HG03575 (cell line): ENCODE measurements around the gene NIBAN1.
"Not testable (repeated sequence)": the region's sequence is repeated elsewhere in the genome, so short reads cannot be mapped to it uniquely, and the experiment has no call there.

Source experiments
- ATAC-seq: cut with Tn5 transposase; IDR thresholded peaks from one replicate; pipeline ENCODE4 v1.9.1; 2021; ENCODE audit not compliant: unreplicated experiment, insufficient number of reproducible peaks, low FRiP score; ENCODE audit errors: extremely low read depth

NIBAN1 gene

GRCh38 chr1:184974837-184975115 is 468 bp upstream of the NIBAN1 start:
- ATAC-seq: no peak

DNA sequence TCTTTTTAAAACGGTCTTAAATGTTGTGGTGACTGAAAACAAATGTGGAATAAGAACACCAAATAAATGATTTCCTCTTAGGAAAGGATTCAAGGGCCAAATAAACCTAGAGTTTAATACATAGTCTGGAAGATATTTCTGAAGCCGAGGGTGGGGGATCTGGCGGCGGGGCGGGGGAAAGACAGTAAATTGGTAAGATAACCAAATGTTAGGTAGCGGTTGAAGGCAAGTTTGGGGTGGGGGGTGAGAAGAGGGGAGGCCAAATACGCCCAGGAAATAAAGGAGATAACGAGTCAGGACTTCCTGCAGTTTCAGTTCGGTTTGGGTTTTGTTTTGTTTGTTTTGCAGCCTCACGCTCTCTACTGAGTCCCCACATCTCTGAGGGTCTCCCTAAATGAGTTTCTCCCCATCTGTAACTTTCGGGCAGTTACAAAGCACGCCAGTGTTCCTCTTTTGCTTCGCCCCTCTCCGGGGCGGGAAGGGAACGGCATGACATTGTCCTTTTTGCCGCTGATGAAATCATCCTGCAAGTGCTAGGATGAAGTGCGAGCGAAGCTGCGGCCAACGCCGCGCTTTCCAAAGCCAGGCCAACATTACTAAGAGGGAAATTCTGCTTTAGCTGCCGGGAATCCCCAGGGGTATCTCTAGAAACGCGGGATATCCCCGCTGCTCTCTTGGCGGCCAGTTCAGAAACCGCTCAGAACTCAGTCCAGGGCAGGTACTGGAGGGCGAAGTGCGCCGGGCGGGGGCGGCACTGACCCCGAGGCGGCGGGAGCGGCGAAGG is 844 bp downstream of the NIBAN1 start:
- no peak for ATAC-seq

- no peak for ATAC-seq
Measured at GRCh38 chr1:184972315-184973055, 1.8 kb downstream of the NIBAN1 start.

DNA sequence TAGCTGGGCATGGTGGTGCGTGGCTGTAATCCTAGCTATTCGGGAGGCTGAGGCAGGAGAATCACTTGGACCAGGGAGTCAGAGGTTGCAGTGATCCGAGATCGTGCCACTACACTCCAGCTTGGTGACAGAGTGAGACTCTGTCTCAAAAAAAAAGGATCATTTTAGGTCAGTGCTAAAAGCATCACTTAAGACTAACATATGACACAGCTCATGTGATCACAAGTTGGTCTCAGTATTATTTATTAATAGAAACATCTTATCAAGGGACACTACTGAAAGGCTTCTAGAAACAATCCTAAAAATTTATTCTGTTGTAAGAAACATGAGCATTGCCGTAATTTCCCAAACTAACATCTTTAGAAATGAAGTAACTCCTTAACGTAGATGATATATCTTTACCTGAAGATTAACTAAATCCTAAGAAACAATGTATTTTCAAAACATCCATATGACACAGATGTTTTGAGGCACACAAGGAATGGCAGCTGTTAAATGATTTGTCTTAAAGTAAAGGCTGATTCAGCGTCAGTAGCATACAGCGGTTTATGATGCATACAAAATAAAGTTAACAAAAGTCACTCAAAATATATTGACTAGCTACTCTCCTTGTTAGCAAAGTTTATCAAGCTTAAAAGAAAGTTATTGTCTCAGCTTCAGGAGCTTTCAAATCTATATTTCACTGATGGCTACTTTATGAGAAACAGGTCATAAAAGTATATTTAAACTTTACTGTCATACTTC is 2.6 kb downstream of the NIBAN1 start:
- no peak for ATAC-seq

DNA sequence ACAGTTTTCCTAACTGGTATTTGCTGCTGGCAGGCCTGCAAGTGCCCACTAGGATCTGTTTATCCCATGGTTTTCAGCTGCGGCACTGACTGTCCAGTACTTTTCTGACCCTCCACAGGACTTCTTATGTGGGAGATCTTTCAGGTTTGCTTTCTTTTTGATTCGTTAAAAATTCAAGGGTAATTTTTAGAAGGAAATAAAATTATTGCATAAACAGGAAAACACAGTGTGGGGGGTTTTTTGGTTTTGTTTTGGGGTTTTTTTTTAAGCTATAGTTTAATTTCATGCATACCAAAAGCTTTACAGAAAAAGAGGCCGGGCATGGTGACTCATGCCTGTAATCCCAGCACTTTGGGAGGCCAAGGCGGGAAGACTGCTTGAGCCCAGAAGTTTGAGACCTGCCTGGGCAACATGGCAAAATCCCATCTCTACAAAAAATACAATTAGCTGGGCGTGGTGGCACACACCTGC is 3.6 kb downstream of the NIBAN1 start:
- ATAC-seq: no peak

DNA sequence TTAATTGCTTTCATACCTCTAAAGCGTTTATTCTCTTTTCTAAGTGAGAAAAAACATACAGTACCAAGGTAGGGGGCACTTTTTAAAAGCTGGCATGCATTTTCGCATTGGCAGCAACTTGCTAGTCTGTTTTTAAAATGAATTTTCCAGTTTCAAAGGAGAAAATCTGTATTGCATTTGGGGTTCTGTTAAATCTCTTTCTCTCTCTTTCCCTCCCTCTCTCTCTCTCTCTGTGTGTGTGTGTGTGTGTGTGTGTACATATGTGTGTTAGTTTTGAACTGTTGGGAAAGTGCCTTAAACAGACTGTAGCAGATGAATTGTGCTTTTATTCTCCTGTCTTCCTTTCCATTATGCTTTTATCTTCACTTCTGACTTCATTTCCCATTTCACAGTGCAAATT is 7.3 kb downstream of the NIBAN1 start:
- no peak for ATAC-seq

DNA sequence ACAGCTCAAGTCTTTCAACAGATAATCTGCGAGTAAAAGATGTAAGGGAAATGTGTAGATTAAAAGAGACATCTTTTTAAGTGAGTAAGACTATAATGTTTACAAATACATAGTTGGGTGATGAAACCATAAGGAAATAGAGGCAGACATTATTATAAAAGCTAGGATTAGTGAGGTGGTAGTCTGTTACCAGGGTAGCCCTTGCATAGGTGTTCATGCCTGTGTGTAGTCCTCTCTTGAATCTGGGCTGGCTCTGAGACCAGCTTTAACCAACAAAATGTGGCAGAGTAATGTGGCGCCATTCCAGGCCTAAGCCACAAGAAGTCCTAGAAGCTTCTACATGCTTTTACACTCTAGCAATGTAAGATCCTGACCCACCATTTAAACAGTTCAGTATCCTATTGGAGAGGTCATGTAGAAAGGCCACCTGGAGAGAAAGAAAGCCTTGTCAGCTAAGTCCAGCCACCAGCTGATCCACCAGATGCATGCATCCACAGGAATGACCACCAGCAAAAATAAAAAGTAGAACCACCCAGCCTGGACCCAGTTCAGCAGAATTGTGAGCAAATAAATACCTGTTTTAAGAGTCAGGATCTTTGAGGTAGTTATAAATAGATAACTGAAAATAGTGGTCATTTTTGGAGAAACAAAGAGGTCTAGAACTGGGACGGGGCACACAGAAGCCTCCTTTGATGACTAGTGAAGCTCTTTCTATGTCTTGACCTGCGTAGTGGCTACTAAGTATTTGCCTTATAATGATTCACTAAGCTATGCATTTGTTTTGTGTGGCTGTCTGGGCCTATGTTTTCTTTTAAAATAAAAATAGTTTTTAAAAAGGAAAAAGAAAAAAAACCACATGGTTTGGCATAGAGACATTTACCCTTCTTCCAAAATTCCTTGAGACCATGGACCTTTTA is 8.1 kb downstream of the NIBAN1 start:
- ATAC-seq: no peak

- no peak for ATAC-seq
Measured at GRCh38 chr1:184965439-184965838, 8.9 kb downstream of the NIBAN1 start.

- ATAC-seq: no peak
Measured at GRCh38 chr1:184959626-184960025, 14.7 kb downstream of the NIBAN1 start.

GRCh38 chr1:184958554-184959353 is 15.6 kb downstream of the NIBAN1 start:
- no peak for ATAC-seq

GRCh38 chr1:184957901-184958300 is 16.4 kb downstream of the NIBAN1 start:
- ATAC-seq: not testable (repeated sequence)

- ATAC-seq: no peak
Measured at GRCh38 chr1:184956999-184957700, 17.2 kb downstream of the NIBAN1 start.

DNA sequence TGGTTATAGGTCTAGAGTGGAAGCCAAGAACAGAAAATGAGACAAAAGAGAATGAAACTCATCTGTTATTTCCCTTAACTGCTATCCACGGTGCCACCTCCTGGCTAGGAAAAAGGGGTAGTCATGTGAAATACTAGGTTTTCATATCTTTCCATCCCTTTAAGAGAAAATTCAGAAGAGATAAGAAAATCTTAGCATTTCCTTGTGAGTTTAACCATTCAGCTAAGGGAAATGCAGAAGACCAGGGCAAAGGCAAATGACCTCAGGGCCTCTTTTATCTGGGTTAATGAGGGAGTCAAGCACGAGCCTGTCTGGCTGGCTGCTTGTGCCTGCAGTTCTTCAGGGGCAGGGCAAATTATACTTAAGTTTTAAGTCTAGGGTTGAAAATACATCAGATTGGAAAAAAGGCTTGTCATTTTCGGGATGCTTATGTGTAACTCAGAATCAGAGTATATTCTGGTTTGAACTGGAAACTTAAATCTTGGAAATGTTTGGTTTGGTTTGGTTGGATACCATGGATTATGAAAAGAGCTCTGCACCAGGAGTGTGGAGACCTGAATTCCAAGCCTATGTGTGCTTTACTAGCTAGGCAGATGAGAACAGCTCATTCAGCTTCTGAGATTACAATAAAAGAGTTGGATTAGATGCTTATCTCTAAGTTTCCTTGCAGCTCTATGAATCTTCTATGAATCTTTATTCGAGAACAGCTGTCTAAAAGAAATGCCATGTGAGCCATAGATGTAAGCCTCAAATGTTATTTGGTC is 19.9 kb downstream of the NIBAN1 start:
- no peak for ATAC-seq

- no peak for ATAC-seq
Measured at GRCh38 chr1:184953600-184954219, 20.6 kb downstream of the NIBAN1 start.

GRCh38 chr1:184952428-184952827 is 21.9 kb downstream of the NIBAN1 start:
- no peak for ATAC-seq

DNA sequence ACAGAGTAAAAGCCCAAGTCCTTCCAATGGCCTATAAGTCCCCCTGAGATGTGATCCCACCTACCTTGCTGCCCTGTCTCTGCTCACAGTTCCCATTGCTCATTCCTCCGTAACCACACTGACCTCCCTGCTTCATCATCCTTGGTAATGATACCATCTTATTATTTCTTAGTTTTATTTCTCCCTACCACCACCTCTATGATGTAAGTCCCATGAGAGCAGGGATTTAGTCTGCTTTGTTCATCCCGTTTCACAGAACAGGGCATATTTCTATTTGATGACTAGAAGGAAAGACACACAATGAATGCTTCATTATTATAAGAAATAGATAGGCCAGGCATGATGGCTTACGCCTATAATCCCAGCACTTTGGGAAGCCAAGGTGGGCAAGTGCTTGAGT is 22.5 kb downstream of the NIBAN1 start:
- no peak for ATAC-seq

GRCh38 chr1:184950906-184951305 is 23.4 kb downstream of the NIBAN1 start:
- ATAC-seq: no peak
